HCT116 (cell line): Measurements from ENCODE around the gene TBC1D19. TPM values are rescaled to one million over a fixed set of nuclear protein-coding genes. Genes with fewer than 3 reads are reported as not detected.

Experiments
- ATAC-seq: fragments of 200-7000 bp; cut with Tn5 transposase; 2 replicates; pipeline ENCODE4 v1.9.1; 2020; ENCODE audit warnings: mild to moderate bottlenecking, moderate library complexity
- BruUV-seq: library from RNA; stranded (reverse); fragments of 400-500 nt; replicated peaks from 2 replicates; lab custom pipeline; 2021; lab: Mats Ljungman, UMichigan
- CTCF ChIA-PET: fragments of 300-600 bp; sonication (Branson Sonifier 250); formaldehyde crosslinking; loops from one replicate; lab custom pipeline; 2021; ENCODE audit warnings: antibody characterized with exemption; lab: Charles Lee
- POLR2A ChIA-PET: fragments of 300-600, 350-600 bp; sonication (Branson Sonifier 250); formaldehyde crosslinking; loops from one replicate; lab custom pipeline; 2021; ENCODE audit warnings: antibody characterized with exemption; lab: Charles Lee
- RAD21 ChIA-PET, 2 experiments: fragments of 300-600 bp; sonication (Branson Sonifier 250); formaldehyde crosslinking; loops; one replicate each; lab custom pipeline; 2023; ENCODE audit warnings: low total read pairs in 2 of 2; ENCODE audit not compliant: uncharacterized antibody in 2 of 2, unreplicated experiment in 2 of 2, low non-redundant PET in 1 of 2; lab: Charles Lee
- DNase-seq: peaks from one replicate; pipeline ENCODE4 v3.0.0-alpha.2; 2010; ENCODE audit warnings: low read depth, low spot score
- H2AFZ ChIP-seq: fragments of 200-600 bp; shearing (Covaris generic), sonication (generic); 2 replicates; pipeline ENCODE4 v1.6.1; 2017; ENCODE audit warnings: low read depth, mixed run types, mixed read lengths, antibody characterized with exemption, low read length; ENCODE audit not compliant: poor library complexity, severe bottlenecking
- H3K27ac ChIP-seq: 2 replicates; pipeline ENCODE4 v1.5.1; 2012; ENCODE audit warnings: low read depth, low read length
- H3K27me3 ChIP-seq: fragments of 200-600 bp; sonication (generic); 2 replicates; pipeline ENCODE4 v1.6.1; 2016; ENCODE audit warnings: mixed run types, low read length, mixed read lengths; ENCODE audit not compliant: insufficient read depth
- H3K36me3 ChIP-seq, 2 experiments: fragments of 200-500 bp in 1 of 2; fragments of 200-600 bp in 1 of 2; sonication (Bioruptor generic) in 1 of 2; sonication (generic) in 1 of 2; 2 replicates each; pipeline versions ENCODE4 v1.5.1 to v1.6.1; 2014 to 2016; ENCODE audit warnings: low read length in 2 of 2, inconsistent platforms in 1 of 2, mixed read lengths in 1 of 2, mixed run types in 1 of 2; ENCODE audit not compliant: insufficient read depth in 2 of 2, control insufficient read depth in 1 of 2
- H3K4me1 ChIP-seq, 2 experiments: fragments of 200-600 bp in 1 of 2; sonication (generic) in 1 of 2; 2 replicates each; pipeline versions ENCODE4 v1.5.1 to v1.6.1; 2012 to 2017; ENCODE audit warnings: low read length in 2 of 2, inconsistent platforms in 1 of 2, mild to moderate bottlenecking in 1 of 2, mixed read lengths in 1 of 2, mixed run types in 1 of 2, moderate library complexity in 1 of 2; ENCODE audit not compliant: insufficient read depth in 2 of 2, control insufficient read depth in 1 of 2
- H3K4me2 ChIP-seq: fragments of 200-600 bp; sonication (generic); 2 replicates; pipeline ENCODE4 v1.6.1; 2017; ENCODE audit warnings: mixed run types, low read length, mixed read lengths
- H3K4me3 ChIP-seq, 2 experiments: fragments of 200-600 bp in 1 of 2; sonication (generic) in 1 of 2; replicated peaks in 1 of 2; 2 replicates each; pipeline ENCODE4 v1.5.1; 2011 to 2016; ENCODE audit warnings: low read length in 2 of 2, control low read depth in 1 of 2, low read depth in 1 of 2, mild to moderate bottlenecking in 1 of 2, mixed read lengths in 1 of 2, mixed run types in 1 of 2
- H3K79me2 ChIP-seq: fragments of 200-600 bp; sonication (generic); 2 replicates; pipeline ENCODE4 v1.6.1; 2017; ENCODE audit warnings: mild to moderate bottlenecking, mixed run types, low read length, moderate library complexity, mixed read lengths; ENCODE audit not compliant: insufficient read depth
- H3K9ac ChIP-seq: fragments of 200-600 bp; sonication (generic); 2 replicates; pipeline ENCODE4 v1.6.1; 2016; ENCODE audit warnings: low read length, mixed read lengths
- H3K9me2 ChIP-seq: fragments of 200-600 bp; sonication (generic), shearing (Covaris generic); 2 replicates; pipeline ENCODE4 v1.6.1; 2017; ENCODE audit warnings: mixed run types, mild to moderate bottlenecking, moderate library complexity; ENCODE audit not compliant: insufficient read depth
- H3K9me3 ChIP-seq, 2 experiments: fragments of 200-500 bp in 1 of 2; fragments of 200-600 bp in 1 of 2; sonication (Bioruptor generic) in 1 of 2; sonication (generic) in 1 of 2; 2 replicates each; pipeline ENCODE4 v1.6.1; 2014 to 2017; ENCODE audit warnings: low read length in 2 of 2, mixed read lengths in 2 of 2, inconsistent platforms in 1 of 2, low read depth in 1 of 2, mild to moderate bottlenecking in 1 of 2, mixed run types in 1 of 2, moderate library complexity in 1 of 2; ENCODE audit not compliant: control insufficient read depth in 1 of 2, insufficient read depth in 1 of 2
- H4K20me1 ChIP-seq: fragments of 200-600 bp; sonication (generic), shearing (Covaris generic); 2 replicates; pipeline ENCODE4 v1.6.1; 2017; ENCODE audit warnings: mixed run types, mild to moderate bottlenecking, moderate library complexity; ENCODE audit not compliant: insufficient read depth
- CBX3 ChIP-seq: IDR thresholded peaks from 2 replicates; pipeline ENCODE4 v1.6.1; 2012; ENCODE audit warnings: low read depth
- EGR1 ChIP-seq: IDR thresholded peaks from 2 replicates; pipeline ENCODE4 v1.6.1; 2012; ENCODE audit warnings: low read depth
- EZH2 ChIP-seq: fragments of 200-600 bp; sonication (generic); IDR thresholded peaks from 2 replicates; pipeline ENCODE4 v1.6.1; 2017; ENCODE audit warnings: antibody characterized with exemption, mixed run types
- FOSL1 ChIP-seq: IDR thresholded peaks from 2 replicates; pipeline ENCODE4 v1.6.1; 2012; ENCODE audit warnings: low read depth
- JUND ChIP-seq: IDR thresholded peaks from 2 replicates; pipeline ENCODE4 v1.6.1; 2012
- POLR2A ChIP-seq: IDR thresholded peaks from 2 replicates; pipeline ENCODE4 v1.7.0; 2011; ENCODE audit warnings: borderline replicate concordance; ENCODE audit not compliant: insufficient read depth, insufficient read length; ENCODE audit errors: extremely low read depth
- POLR2AphosphoS5 ChIP-seq: IDR thresholded peaks from 2 replicates; pipeline ENCODE4 v1.6.1; 2011; ENCODE audit warnings: mild to moderate bottlenecking, low read depth, low read length, moderate library complexity
- SIN3A ChIP-seq: IDR thresholded peaks from 2 replicates; pipeline ENCODE4 v1.6.1; 2012; ENCODE audit warnings: low read depth
- SP1 ChIP-seq: IDR thresholded peaks from 2 replicates; pipeline ENCODE4 v1.6.1; 2012; ENCODE audit warnings: low read depth
- TCF7L2 ChIP-seq: IDR thresholded peaks from 2 replicates; pipeline ENCODE4 v1.7.0; 2011; ENCODE audit warnings: borderline replicate concordance, inconsistent platforms; ENCODE audit not compliant: insufficient read depth, insufficient read length; ENCODE audit errors: extremely low read depth
- YY1 ChIP-seq: IDR thresholded peaks from 2 replicates; pipeline ENCODE4 v1.6.1; 2011; ENCODE audit warnings: low read length, low read depth, moderate library complexity, mild to moderate bottlenecking; ENCODE audit not compliant: insufficient replicate concordance; ENCODE audit errors: extremely low read depth
- ZFX ChIP-seq: fragments of 450-650 bp; IDR thresholded peaks from 2 replicates; pipeline ENCODE4 v1.6.1; 2017
- ZNF274 ChIP-seq: fragments of 200-500 bp; sonication (Bioruptor generic); IDR thresholded peaks from 2 replicates; pipeline ENCODE4 v1.6.1; 2014; ENCODE audit warnings: mild to moderate bottlenecking, low read depth, low read length, inconsistent platforms
- intact Hi-C: fragments of 100-400 bp; cut with micrococcal nuclease; formaldehyde crosslinking; loops from 2 replicates; pipeline ENCODE4 v1.10.0; 2022
- total RNA-seq: library from RNA; stranded (reverse); gene quantifications from one replicate; pipeline ENCODE4 v1.2.1, GENCODE V29; 2021; ENCODE audit not compliant: unreplicated experiment
- TF ChIP-seq, protein P1 (sequence below): IDR thresholded peaks from 2 replicates; pipeline ENCODE4 v1.6.1; 2012
- TF ChIP-seq, protein P2 (sequence below): IDR thresholded peaks from 2 replicates; pipeline ENCODE4 v1.6.1; 2012

TBC1D19 gene
- total RNA-seq, 1 experiment from 2014 or later: 25.4 TPM

DNA sequence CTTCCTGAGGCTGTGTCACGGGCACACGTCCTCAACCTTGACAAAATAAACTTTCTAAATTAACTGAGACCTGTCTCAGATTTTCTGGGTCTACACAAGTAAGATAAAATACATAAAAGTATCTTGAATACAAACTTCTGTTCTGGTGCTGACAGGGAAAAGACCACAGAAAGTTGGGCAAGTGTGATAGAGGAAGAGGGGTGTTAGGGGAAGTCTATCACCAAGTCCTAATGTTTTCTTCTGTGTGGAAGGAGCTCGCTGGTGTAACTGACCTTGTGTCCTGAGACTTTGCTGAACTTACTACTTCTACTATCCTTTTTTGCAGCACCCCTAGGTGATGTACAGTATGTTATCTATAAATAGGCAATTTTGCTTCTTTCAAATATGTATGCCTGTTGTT, 179.8 kb downstream of the TBC1D19 start:
- Histone ChIP-seq H4K20me1 (no peaks in the 10 kb centered on the region), H3K9ac (no peak overlapping the region), H2AFZ (no peak overlapping the region)
- intact Hi-C loops: no loop called here
- no peak for TF ChIP-seq JUND
- TF ChIP-seq ZFX: no peak
- TF ChIP-seq, all 23 proteins: peak for 0
- ChIA-PET POLR2A (no interaction called here), RAD21 (no interaction called here), CTCF (no interaction called here)
- DNase-seq (no peak), ATAC-seq (no peak)
- no TSS peak for BruUV-seq
- H3K36me3 ChIP-seq: no peaks in the 10 kb centered on the region
- H3K4me1 ChIP-seq: peaks cover 0 to 10% of the 10 kb centered on the region in 2 experiments; a peak in 1 of 4 replicates
- no peaks in the 10 kb centered on the region for H3K27me3 ChIP-seq
- H3K4me3 ChIP-seq: no peak overlapping the region
- H3K9me2 ChIP-seq: no peaks in the 10 kb centered on the region
- H3K9me3 ChIP-seq: no peaks in the 10 kb centered on the region
- no peak overlapping the region for H3K4me2 ChIP-seq
- H3K27ac ChIP-seq: no peak overlapping the region
- no peaks in the 10 kb centered on the region for H3K79me2 ChIP-seq

DNA sequence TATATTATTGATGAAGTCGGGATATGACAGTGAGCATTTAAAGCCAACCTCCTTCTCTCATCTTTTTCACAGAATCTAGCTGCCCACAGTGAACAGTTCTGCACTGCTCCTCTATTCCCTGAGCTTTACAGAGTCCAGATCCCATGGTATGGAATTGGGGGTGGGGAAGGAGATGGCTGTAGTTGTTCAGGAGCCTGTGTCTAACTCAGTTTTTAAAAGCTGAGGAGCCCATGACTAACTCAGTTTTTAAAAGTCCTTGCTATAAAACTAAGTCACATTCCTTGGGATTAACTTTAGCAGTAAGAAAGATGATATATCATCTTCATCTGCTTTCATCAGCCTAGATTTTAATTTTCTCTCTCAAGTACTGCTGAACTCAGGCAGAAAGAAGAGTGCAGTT, 180.3 kb downstream of the TBC1D19 start:
- POLR2A ChIA-PET: no interaction called here
- no peak overlapping the region for H3K4me3 ChIP-seq
- no peaks in the 10 kb centered on the region for H3K27me3 ChIP-seq
- DNase-seq (no peak), ATAC-seq (no peak)
- RAD21 ChIA-PET: no interaction called here
- intact Hi-C loops: no loop called here
- no peaks in the 10 kb centered on the region for H4K20me1 ChIP-seq
- CTCF ChIA-PET: no interaction called here
- peaks cover 0 to 10% of the 10 kb centered on the region in 2 experiments; a peak in 1 of 4 replicates for H3K4me1 ChIP-seq
- H3K27ac ChIP-seq: no peak overlapping the region
- H3K4me2 ChIP-seq: no peak overlapping the region
- H3K9me3 ChIP-seq: no peaks in the 10 kb centered on the region
- no peaks in the 10 kb centered on the region for H3K79me2 ChIP-seq
- H2AFZ ChIP-seq: no peak overlapping the region
- H3K36me3 ChIP-seq: no peaks in the 10 kb centered on the region
- no TSS peak for BruUV-seq
- no peaks in the 10 kb centered on the region for H3K9me2 ChIP-seq
- H3K9ac ChIP-seq: no peak overlapping the region
- no peak for TF ChIP-seq YY1
- no peak for TF ChIP-seq ZNF274
- no peak for TF ChIP-seq POLR2AphosphoS5
- no peak for TF ChIP-seq SIN3A
- no peak for TF ChIP-seq EGR1
- TF ChIP-seq, protein P1, sequence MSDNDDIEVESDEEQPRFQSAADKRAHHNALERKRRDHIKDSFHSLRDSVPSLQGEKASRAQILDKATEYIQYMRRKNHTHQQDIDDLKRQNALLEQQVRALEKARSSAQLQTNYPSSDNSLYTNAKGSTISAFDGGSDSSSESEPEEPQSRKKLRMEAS: no peak
- no peak for TF ChIP-seq FOSL1
- TF ChIP-seq CBX3: no peak
- no peak for TF ChIP-seq JUND
- TF ChIP-seq, protein P2, sequence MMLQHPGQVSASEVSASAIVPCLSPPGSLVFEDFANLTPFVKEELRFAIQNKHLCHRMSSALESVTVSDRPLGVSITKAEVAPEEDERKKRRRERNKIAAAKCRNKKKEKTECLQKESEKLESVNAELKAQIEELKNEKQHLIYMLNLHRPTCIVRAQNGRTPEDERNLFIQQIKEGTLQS: no peak
- no peak for TF ChIP-seq EZH2
- TF ChIP-seq POLR2A: no peak
- no peak for TF ChIP-seq TCF7L2
- TF ChIP-seq SP1: no peak
- no peak for TF ChIP-seq ZFX
- TF ChIP-seq, all 23 proteins: peak for 0
